ENCODE results near the gene PRTG.

GRCh38 chr15:55780292-55780691, 37.3 kb upstream of the PRTG start:
- TF ChIP-seq, protein P1, sequence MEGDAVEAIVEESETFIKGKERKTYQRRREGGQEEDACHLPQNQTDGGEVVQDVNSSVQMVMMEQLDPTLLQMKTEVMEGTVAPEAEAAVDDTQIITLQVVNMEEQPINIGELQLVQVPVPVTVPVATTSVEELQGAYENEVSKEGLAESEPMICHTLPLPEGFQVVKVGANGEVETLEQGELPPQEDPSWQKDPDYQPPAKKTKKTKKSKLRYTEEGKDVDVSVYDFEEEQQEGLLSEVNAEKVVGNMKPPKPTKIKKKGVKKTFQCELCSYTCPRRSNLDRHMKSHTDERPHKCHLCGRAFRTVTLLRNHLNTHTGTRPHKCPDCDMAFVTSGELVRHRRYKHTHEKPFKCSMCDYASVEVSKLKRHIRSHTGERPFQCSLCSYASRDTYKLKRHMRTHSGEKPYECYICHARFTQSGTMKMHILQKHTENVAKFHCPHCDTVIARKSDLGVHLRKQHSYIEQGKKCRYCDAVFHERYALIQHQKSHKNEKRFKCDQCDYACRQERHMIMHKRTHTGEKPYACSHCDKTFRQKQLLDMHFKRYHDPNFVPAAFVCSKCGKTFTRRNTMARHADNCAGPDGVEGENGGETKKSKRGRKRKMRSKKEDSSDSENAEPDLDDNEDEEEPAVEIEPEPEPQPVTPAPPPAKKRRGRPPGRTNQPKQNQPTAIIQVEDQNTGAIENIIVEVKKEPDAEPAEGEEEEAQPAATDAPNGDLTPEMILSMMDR (IDR thresholded peaks at IDR 0.05), result no peak
- no peak for TF ChIP-seq POLR2A (IDR thresholded peaks at IDR 0.05)
